Body of pancreas (tissue), 4 donors: Measurements from ENCODE around the gene CAV1.

Experiments
- POLR2A ChIP-seq, 3 donors: fragments of 450-650 bp; IDR thresholded peaks; one replicate each; pipeline ENCODE4 v1.6.1; 2016; ENCODE audit warnings: antibody characterized with exemption in 3 of 3, mild to moderate bottlenecking in 2 of 3
- TF ChIP-seq, protein P1 (sequence below), 7 experiments: fragments of 450-650 bp in 4 of 7; fragments of 200-600 bp in 3 of 7; sonication (generic) in 3 of 7; IDR thresholded peaks; one replicate each; pipeline ENCODE4 v1.5.1; 2016 to 2019; ENCODE audit warnings: antibody characterized with exemption in 7 of 7

- TF ChIP-seq, protein P1, sequence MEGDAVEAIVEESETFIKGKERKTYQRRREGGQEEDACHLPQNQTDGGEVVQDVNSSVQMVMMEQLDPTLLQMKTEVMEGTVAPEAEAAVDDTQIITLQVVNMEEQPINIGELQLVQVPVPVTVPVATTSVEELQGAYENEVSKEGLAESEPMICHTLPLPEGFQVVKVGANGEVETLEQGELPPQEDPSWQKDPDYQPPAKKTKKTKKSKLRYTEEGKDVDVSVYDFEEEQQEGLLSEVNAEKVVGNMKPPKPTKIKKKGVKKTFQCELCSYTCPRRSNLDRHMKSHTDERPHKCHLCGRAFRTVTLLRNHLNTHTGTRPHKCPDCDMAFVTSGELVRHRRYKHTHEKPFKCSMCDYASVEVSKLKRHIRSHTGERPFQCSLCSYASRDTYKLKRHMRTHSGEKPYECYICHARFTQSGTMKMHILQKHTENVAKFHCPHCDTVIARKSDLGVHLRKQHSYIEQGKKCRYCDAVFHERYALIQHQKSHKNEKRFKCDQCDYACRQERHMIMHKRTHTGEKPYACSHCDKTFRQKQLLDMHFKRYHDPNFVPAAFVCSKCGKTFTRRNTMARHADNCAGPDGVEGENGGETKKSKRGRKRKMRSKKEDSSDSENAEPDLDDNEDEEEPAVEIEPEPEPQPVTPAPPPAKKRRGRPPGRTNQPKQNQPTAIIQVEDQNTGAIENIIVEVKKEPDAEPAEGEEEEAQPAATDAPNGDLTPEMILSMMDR (IDR thresholded peaks at IDR 0.05): no peak
- TF ChIP-seq POLR2A (IDR thresholded peaks at IDR 0.05): no peak
Measured at GRCh38 chr7:116584721-116585120, 59.9 kb downstream of the CAV1 start.
